Transverse colon (tissue), 3 donors: ENCODE results near the gene USP47.

Experiments used
- EP300 ChIP-seq: sonication (generic); formaldehyde crosslinking; IDR thresholded peaks from one replicate; pipeline ENCODE4 v1.6.1; 2017; ENCODE audit warnings: antibody characterized with exemption, low read depth
- TF ChIP-seq, protein P1 (sequence below), 5 experiments: fragments of 200-600 bp in 3 of 5; fragments of 450-650 bp in 2 of 5; sonication (generic) in 3 of 5; IDR thresholded peaks; 1 replicate in 2 of 5; 2 replicates in 3 of 5; pipeline ENCODE4 v1.5.1; 2016 to 2017; ENCODE audit warnings: antibody characterized with exemption in 5 of 5, inconsistent platforms in 3 of 5, mild to moderate bottlenecking in 2 of 5, moderate library complexity in 1 of 5

DNA sequence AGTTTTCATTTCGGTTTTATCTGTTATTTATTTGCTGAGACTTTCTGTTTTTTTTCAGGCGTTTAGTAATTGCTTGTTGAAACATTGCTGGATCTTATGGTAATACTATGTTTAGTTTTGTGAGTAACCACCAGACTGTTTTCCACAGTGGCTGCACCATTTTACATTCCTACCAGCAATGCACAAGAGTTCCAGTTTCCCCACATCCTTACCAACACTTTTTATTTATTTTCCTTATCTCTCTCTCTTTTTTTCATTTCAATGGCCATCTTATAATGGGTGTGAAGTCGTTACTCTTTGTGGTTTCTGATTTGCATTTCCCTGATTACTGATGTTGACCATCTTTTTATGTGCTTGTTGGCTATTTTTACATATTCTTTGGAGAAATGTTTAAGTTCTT is 23.7 kb downstream of the USP47 start:
- TF ChIP-seq, protein P1, sequence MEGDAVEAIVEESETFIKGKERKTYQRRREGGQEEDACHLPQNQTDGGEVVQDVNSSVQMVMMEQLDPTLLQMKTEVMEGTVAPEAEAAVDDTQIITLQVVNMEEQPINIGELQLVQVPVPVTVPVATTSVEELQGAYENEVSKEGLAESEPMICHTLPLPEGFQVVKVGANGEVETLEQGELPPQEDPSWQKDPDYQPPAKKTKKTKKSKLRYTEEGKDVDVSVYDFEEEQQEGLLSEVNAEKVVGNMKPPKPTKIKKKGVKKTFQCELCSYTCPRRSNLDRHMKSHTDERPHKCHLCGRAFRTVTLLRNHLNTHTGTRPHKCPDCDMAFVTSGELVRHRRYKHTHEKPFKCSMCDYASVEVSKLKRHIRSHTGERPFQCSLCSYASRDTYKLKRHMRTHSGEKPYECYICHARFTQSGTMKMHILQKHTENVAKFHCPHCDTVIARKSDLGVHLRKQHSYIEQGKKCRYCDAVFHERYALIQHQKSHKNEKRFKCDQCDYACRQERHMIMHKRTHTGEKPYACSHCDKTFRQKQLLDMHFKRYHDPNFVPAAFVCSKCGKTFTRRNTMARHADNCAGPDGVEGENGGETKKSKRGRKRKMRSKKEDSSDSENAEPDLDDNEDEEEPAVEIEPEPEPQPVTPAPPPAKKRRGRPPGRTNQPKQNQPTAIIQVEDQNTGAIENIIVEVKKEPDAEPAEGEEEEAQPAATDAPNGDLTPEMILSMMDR (IDR thresholded peaks at IDR 0.05): no peak
- no peak for TF ChIP-seq EP300
